HG03457 (cell line): ENCODE measurements around the gene FBN2.

ENCODE experiments used
- ATAC-seq: cut with Tn5 transposase; IDR thresholded peaks from one replicate; pipeline ENCODE4 v1.9.1; 2021; ENCODE audit warnings: moderate number of reproducible peaks; ENCODE audit not compliant: unreplicated experiment

FBN2 gene

DNA sequence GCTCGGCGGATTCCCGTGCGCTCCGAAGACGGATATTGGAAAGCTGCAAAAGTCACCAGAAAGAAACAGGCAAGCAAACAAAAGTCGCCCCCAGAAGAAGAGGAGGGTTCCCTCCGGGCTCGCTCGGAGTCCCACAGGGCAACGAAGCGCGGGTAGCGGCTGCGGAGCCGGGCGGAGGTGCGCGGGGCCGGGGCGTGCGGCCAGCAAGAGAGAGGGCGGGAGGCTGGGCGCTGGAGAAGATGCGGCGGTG, at the start of gene FBN2:
TSS of gene FBN2 (minus strand) at position 246 of the 250 bp plus-strand sequence. CDS start 642 bp downstream, outside the sequence.
- ATAC-seq, result no peak

DNA sequence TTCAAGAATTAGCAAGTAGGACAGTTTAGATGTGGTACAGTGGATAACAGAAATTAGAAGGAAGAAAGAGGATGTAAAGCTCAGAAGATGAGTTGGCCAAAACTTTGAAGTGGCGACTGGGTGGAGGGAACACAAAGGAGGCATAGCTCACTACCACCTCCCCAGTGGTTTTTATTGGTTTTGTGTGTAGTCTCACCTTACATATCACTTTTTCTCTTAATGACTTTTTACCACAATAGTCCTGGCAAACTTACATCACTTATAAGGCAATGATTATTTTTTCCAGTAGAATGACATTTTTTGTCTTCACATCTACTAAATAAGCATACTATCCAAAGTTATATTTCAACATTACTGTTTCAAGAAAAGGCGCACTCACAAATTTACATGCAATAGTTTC, 49.2 kb upstream of the FBN2 start:
- no peak for ATAC-seq

DNA sequence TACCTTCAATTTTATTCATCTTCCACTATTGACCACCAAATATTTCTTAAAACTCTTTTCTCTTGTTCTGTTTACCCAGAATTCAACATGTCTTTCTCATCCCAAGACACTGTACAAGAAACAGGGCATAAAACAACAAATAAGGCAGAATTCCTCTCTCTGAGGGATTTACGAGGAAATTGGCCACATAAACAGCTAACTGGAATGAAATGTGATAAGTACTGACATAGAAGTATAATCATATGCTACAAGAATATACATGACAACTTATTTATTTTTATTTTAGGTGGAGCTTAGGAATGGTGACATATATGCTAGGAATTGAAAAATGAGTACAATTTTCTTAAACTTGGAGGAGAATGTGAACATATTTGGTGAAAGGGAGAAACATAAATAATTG, 48.8 kb upstream of the FBN2 start:
- no peak for ATAC-seq

DNA sequence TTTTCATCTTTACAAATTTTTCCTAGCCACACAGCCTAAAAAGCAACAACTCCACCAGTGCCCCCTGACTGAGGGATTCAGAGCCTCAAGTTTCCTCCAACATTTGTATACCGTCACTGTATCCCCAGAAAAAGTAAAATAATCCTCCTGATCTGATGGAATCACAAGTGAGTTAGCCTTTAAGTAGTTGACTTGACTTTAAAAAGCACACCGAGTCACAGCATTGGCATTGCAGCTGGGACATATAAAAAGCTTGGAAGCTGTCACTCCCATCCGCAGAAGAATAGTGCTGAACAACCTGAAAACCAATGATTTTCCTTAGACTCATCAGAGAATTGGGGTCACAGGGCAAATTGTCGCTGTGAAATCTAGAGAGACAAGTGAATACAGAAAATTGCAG, 41.6 kb upstream of the FBN2 start:
- no peak for ATAC-seq

DNA sequence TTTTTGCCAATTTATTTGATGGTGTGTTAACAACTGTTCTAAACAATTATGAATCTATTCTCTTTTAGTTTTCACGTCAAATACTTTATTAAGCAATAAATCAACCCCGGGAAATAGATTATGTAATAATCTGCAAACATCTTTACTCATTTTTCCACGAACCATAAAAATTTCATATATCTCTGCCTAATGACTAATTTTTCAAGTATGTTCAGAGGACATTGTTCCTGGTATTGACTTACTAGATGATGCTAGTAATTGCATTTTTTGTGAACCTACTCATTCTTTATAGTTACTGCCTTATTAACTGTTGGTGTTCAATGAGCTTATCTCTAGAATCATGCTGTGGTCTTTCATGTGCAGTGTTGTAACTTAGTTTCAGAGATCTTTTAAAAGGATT, 41.0 kb upstream of the FBN2 start:
- no peak for ATAC-seq

DNA sequence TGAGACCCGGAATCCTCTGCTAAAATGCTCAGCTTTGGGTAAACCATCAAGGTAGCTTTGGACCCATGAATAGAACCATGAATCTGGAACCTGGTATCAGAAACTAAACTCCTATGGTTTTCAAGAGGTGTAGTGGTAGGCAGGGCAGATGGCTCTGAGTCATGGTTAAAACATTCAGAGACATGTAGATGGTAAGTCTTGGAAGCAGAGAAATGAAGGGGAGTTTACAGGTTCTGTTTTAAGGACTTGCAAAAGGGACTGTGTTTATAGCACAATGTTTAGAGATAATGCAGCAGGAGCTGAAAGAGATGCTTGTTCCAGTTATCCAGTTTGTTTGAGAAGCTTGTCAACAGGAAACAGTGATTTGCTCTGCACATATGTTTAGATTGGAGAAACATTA, 36.0 kb upstream of the FBN2 start:
- no peak for ATAC-seq

DNA sequence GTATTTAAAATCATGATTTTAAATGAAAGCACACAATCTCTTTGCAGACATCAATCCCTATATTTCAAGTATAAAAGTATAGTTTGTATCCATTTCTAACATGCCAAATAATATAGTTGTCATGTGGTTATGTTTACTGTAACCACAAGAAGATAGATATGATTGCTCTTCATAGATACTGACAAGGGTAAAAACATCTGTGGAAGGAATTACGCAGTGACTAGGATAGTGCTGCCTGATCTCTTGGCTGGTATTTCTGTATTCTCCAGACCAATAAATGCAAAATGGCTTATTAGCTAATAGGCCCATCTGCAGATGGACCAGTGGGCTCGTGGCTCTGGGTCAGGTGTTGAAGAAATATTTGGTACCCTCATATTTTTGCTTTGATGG, 34.9 kb upstream of the FBN2 start:
- ATAC-seq, result no peak

DNA sequence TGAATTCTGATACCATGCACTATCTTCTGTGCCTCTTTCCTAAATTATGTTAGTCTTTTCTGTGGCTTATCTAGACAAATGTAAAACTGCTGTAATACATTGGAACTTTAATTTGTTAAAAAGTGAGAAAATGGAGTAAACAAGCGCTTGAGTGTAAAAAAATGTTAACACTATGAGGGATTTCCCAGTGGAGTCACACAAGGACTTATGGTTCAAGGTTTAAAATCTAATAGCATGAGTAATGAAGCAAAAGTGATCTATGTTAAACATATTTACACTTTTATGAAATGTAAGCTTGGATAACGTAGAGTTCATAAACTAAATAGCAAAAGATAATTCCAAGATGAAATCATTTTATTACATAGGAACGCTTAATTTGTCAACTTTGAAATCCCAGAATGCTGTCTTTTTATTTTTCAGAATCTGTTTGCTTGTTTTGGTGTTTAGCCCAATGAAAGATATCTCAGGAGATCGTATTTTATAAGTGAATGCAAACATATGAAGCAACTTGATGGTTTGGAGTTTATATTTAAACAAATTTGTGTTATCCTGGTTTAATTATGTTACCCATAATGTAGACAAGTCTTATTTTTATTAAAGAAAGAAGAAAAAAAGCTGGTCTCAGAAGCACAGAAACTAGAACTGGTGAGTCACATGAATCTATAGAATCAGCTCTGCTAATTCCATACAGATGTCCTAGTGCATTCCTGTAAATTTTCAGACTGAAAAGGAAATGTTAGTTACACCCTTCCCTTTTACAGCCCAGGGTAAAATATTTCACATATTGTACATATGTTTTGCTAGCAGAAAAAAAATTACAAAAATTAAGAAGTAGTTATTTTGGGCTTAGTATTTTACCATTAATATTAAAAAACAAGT, 34.2 kb upstream of the FBN2 start:
- no peak for ATAC-seq

DNA sequence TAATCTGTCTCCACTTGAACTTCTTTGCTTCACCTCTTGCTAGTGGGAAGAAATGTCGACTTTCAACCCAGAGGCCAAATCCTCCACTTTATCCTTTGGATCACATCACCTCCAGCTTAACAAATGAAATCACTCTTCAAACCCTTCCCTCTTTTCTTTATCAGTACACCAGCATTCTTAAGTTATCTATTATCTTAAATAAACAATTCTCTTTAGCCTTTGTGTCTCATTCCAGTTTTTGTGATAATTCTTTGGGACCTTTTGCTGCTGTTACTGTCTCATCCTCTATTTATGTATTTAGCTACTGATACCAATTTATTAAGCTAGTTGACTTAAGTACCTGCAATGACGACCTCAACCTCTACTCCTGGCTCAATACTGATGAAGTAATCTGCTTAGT, 28.1 kb upstream of the FBN2 start:
- ATAC-seq, result no peak

DNA sequence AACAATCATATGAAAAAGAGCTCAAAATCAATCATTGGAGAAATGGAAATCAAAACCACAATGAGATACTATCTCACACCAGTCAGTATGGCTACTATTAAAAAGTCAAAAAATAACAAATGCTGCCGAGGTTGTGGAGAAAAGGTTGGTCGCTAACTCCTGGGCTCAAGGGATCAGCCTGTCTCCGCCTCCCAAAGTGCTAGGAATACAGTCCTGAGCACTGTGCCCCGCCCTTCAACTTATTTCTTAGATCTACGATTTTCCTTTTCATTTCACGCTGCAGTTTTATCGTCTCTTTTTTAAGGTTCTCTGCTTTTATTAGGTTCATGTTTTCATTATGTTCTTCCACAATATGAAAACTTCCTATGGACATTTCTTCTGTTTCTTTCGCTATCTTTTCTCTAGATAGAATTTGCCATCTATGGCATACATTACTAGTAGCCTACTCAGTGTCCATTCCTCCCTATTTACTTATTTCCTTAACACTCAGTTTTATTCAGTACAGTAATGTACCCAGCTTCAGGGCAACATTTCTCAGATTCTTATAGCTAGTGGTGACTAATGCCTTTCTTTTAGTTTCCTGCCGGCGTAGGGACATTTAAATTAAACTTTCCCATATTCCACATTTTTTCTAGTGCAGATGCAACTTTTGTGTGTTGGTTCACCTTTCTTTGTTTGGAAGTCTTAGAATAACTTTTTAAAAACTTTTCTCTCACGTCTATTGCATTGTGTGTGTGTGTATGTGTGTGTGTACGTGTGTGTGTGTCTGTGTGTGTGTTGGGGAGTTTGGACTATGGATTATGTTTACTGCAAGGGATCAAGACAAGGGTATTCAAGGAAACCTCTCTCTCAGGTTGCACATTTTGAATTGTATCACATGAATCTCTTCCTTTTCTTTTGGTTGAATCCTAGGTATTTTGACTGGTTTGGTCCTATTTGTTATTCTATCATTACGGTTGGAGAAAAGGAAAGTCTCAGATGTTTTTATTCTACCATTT, 21.6 kb upstream of the FBN2 start:
- no peak for ATAC-seq

DNA sequence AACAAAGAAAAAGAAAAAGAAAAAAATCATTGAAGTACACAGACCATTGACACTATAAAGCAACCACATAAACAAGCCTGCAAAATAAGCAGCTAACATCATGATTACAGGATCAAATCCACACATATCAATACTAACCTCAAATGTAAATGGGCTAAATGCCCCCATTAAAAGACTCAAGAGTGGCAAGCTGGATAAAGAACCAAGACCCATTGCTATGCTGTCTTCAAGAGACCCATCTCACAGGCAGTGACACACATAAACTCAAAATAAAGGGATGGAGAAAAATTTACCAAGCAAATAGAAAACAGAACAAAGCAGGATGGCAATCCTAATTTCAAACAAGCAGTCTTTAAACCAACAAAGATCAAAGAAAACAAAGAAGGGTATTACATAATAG, 15.7 kb upstream of the FBN2 start:
- no peak for ATAC-seq

DNA sequence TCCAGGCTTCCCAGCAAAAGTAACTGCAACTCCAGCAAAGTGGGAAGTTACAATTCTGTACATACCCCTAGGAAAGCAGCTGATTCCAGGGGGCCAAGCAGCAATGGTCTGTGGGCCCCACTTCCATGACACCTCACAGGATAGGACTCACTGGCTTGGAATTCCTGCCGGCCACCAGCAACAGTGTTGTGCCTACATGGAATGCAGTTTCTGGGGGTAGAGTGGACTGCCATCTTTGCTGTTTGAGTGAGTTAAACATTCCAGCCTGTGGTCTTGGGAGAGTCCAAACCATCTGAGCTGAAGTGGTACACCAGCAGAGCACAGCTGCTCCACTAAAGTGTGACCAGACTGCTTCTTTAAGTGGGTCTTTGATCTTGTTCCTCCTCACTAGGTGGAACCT, 13.4 kb upstream of the FBN2 start:
- ATAC-seq, result no peak

DNA sequence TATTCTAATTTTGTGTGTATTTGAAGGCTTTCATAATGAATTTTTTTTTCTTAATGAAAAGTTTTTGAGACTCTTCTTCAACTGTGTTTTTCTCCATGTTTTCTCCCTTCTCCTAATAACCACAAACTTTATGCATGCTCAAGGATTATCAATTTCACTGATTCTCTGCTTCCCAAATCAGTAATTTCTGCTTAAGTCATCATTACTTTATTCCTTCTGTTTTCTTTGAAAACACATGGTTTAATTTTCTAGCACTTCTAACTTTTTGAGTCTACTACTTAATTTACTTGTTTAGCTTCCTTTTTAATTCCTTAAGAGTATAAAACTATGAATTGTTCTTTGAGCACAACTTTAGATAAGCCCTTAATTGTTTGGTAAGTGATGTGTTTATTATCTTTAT, 11.5 kb upstream of the FBN2 start:
- no peak for ATAC-seq

DNA sequence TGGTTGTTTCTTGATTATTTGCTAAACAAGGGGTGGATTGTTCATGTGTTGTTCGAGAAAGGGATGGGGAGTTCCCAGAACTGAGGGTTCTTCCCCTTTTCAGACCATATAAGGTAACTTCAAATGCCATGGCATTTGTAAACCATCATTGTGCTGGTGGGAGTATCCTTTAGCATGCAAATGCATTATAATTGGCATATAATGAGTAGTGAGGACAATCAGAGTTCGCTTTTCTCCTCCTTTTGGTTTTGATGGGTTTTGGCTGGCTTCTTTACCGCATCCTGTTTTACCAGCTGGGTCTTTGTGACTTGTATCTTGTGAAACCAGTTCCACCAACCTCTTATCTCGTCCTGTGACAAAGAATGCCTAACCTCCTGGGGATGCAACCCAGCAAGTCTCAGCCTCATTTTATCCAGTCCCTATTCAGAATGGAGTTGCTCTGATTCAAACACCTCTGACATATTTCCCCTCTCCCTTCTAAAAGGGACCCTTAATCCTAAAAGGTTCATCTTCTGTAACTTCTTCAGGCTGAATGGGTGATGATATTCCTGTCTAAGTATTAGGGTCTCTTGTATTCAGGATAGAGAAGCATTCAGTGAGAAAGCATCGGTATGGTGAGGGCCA, 8.7 kb upstream of the FBN2 start:
- ATAC-seq, result no peak

DNA sequence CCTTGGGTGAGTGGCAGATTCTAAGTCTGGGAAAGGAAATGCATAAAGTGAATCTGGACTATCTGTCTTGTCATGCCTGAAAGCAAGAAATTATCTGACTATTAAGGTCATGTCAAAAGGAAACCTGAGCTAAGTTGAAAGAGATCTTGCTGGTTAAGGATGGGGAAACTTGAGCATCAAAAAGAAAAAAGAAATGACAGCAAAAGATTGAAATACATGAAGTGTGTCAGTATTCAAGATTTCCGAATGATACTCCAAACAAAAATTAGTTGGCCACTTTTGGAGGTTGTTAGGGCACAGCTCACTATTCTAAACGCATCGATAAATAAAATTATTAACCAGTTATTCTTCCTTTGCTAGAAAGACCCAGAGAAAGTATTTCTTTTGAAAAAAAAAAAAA, 3.3 kb upstream of the FBN2 start:
- ATAC-seq, result no peak

DNA sequence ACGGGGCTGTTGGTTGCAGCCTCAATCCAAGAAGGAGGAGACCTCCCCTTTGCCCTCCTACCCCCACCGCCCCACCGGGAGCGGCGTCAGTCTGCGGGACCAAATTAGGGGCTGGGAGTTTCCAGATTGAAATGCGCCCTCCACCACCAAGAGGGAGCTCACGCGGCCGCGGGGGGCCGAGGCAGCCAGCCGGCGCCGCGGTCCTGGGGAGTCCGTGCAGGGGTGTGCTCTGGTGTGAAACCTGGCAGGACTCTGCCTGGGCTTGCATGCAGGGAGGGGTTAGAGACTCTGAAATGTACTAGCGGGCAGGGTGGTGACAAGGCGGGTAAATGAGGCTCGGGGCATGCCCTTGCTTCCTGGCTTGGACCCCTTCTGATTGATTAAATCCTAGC, 989 bp upstream of the FBN2 start:
- ATAC-seq, result no peak

DNA sequence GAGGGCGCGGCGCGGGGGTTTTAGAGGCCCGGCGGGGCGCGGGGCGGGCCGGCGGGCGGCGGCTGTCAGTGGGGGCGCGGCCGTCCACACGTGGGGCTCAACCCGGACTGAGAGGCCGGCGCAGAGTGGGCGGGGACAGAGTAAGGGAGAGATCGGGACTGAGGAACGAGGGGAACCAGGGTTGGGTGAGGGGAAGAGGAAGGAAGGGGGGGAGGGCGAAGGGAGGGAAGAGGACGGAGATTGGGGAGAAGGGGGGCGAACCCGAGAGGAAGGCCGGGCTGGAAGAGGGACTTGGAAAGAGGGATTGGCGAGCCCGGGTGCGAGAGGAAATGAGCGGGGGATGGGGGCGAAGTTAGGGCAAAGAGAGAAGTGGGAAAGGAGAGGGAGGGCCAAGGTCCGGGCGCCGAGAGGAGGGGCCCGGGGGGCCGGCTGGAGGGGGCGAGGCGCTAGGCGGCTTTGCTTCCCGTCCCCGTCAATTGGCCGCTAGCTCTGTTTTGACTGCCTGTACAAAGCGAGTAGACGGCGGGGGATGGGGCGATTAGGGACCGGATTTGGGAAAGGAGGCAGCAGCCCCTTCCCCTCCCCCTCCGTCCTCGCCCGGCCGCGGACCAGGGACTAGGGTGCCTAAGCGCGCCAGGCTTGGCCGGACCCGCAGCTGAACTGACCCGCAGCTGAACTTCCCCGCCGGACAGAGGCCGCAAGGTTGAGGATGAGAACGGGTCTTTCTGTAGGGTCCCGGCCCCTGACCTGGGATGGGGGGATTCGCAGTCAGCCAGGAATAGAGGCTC, 399 bp upstream of the FBN2 start:
- ATAC-seq, result no peak

DNA sequence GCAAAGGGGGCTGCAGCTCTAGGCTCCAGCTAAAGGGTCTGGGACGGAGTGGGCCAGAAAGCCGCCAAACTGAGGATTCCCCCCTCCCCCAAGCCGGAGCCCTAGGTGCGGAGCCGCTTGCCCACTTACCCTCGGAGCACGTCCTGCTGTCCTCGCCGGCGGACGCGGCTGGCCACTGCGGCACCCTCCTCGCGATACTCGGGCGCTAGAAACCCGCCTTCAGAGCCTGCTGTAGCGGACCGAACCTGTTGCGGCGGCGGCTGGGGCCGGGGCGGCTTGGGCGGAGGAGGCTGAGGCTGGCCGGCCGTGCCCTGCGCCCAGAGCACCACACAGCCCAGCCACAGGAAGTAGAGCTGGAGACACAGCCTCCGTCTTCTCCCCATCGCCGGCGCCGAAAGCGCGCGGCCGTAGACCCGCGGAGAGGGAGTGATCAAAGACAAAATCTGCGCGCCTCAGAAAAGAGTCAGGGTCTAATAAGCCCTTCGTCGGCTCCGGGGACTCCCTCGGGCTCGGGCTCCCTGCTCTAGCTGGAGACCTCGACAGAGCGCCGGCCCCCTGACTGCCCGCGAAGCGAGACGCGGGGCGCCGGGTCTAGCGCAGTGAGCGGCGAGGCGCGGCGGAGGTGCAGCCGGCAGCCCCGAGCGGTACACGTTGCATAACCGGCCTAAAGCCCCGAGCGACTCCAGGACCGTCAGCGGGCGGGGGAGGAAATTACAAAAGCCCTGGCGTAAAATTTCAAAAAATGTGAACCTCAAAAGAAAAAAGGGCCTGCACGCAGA, 635 bp downstream of the FBN2 start:
- no peak for ATAC-seq

DNA sequence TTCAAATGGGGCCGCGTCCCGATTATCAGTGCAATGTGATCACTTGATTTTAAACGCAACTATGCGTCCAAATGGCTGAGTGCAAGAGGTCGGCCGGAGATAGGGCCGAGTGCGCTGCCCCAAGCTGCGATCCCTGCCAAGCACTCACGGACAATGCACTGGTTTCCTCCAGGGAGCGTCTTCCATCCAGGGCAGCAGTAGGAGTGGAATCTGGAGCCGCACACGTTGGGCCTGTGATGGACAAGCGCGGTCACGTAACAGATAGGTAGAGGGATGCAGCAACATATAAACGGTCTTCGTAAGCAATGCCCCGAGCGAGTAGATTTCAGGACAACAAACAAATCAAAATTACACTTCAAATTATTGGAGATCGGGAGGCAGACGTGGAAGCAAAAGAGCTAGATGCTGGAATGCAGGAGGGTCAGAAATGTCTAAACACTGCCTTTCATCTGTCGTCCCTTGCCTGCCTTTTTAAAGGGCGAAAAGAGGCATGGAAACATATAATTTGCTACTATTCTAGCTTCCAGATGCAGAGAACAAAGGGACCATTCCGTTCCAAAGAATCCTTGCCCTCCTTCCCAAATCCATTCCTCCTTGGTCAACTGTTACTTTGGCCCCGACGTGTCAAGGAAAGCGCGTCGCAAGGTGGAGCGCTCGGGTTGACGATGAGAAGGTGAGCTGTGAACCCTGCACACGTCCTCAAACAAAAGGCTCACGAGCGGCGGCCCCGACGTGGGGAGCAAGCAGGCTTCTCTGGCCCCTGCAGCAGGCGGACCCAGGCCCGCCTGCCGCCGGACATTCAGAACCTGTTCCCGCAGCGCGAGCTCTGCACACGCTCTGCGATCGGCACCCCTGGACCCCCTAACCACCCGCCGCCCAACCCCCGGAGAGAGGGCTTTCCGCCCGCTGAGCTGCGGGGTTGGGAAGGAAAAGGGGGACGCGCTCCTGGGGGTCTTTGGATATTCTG, 1.5 kb downstream of the FBN2 start:
- ATAC-seq, result no peak
